Progenitor cell of endocrine pancreas (in vitro differentiated cells): ENCODE data around the gene PCDHGC4. TPM values are rescaled to one million over a fixed set of nuclear protein-coding genes. Genes with fewer than 3 reads are reported as not detected.
A peak's percentile ranks its signal among the peaks of the same experiment; 100 is the strongest.

ENCODE experiments used
- DNase-seq: peaks from one replicate; pipeline ENCODE4 v3.0.0; 2021; ENCODE audit warnings: low spot score; ENCODE audit not compliant: unreplicated experiment
- H3K27ac Mint-ChIP-seq: 2 replicates; pipeline ENCODE4 v1.8.0; 2021; ENCODE audit warnings: mild to moderate bottlenecking, moderate library complexity, mixed read lengths
- H3K27me3 Mint-ChIP-seq: 2 replicates; pipeline ENCODE4 v1.8.0; 2021; ENCODE audit warnings: mixed read lengths
- H3K36me3 Mint-ChIP-seq: 2 replicates; pipeline ENCODE4 v1.8.0; 2022; ENCODE audit warnings: mixed read lengths; ENCODE audit not compliant: insufficient read depth
- H3K4me1 Mint-ChIP-seq: 2 replicates; pipeline ENCODE4 v1.8.0; 2021; ENCODE audit warnings: low read depth, mixed read lengths
- H3K4me3 Mint-ChIP-seq: 2 replicates; pipeline ENCODE4 v1.8.0; 2021; ENCODE audit warnings: low read depth, mild to moderate bottlenecking, moderate library complexity, mixed read lengths
- H3K9me3 Mint-ChIP-seq: 2 replicates; pipeline ENCODE4 v1.8.0; 2021; ENCODE audit warnings: low read depth, mixed read lengths
- total RNA-seq: library from RNA; stranded (reverse); gene quantifications from 2 replicates; pipeline ENCODE4 v1.2.1, GENCODE V29; 2021
- TF ChIP-seq, protein P1 (sequence below): fragments of 200-600 bp; sonication (generic); IDR thresholded peaks from one replicate; pipeline ENCODE4 v1.5.0; 2021; ENCODE audit warnings: antibody characterized with exemption, mild to moderate bottlenecking; ENCODE audit not compliant: unreplicated experiment

Gene PCDHGC4
- total RNA-seq, 1 donor from 2014 or later, result 3.8 TPM

DNA sequence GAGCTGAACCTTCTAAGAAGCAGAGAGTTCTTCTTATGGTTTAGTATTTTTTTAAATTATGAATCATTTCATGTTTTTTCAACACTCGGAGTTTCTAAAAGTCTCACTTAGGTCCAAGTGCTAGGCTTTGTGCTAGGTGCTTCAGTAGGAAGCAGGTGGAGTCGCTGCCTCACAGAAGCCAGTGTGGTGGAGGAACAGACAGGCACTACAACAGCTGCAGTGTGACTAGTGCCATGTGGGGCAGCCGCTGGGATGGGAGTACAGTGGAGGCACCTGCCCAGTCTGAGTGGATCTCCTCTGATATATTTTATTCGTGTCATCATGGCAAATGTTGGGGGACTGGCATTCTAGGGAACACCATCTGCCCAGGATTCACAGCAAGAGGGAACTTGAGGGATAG is 19.4 kb downstream of the PCDHGC4 start:
- no peak for DNase-seq
- peaks cover 4% of the 10 kb centered on the region for H3K4me1 Mint-ChIP-seq
- peaks cover 3% of the 10 kb centered on the region for H3K36me3 Mint-ChIP-seq
- TF ChIP-seq, protein P1, sequence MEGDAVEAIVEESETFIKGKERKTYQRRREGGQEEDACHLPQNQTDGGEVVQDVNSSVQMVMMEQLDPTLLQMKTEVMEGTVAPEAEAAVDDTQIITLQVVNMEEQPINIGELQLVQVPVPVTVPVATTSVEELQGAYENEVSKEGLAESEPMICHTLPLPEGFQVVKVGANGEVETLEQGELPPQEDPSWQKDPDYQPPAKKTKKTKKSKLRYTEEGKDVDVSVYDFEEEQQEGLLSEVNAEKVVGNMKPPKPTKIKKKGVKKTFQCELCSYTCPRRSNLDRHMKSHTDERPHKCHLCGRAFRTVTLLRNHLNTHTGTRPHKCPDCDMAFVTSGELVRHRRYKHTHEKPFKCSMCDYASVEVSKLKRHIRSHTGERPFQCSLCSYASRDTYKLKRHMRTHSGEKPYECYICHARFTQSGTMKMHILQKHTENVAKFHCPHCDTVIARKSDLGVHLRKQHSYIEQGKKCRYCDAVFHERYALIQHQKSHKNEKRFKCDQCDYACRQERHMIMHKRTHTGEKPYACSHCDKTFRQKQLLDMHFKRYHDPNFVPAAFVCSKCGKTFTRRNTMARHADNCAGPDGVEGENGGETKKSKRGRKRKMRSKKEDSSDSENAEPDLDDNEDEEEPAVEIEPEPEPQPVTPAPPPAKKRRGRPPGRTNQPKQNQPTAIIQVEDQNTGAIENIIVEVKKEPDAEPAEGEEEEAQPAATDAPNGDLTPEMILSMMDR, result no peak
- H3K9me3 Mint-ChIP-seq, result no peaks in the 10 kb centered on the region
- H3K27me3 Mint-ChIP-seq, result no peaks in the 10 kb centered on the region
- no peak overlapping the region for H3K27ac Mint-ChIP-seq
- no peak overlapping the region for H3K4me3 Mint-ChIP-seq

DNA sequence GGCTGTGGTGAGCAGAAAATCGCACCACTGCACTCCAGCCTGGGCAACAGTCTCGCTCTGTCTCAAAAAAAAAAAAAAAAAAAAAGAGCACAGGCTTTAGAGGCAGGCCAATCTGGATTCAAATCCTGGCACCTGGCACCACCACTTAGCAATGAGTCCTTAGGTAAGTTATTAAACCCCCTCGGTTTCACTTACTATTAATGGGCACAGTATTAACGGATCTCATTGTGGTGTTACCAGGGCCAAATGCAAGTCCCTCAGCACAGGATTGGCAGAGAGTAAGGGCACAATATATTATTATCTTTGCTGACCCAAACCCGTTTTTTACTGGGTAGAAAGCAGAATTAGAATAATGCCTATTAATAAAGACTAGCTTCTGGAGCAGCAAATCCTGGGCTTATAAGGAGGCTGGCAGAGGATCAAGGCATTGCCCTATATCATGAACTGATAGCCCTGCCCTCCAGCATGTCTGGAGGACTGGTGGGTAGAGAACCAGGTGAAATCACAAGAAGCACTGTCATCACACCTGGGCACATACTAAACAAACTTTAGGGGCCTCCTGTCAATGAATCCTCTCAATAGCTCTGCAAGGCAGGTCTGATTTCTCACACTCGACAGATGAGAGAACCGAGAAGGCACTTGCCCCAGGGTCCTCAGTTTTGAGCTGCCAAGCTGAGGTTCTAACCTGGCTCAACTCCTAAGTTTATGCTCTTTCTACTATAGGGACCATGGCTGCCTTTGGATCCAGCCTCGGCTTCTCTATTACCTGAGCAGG is 21.7 kb downstream of the PCDHGC4 start:
- TF ChIP-seq, protein P1, result no peak
- Mint-ChIP-seq H3K4me3 (no peak overlapping the region), H3K9me3 (no peaks in the 10 kb centered on the region), H3K27me3 (no peaks in the 10 kb centered on the region), H3K4me1 (peaks cover 4% of the 10 kb centered on the region), H3K36me3 (peaks cover 6% of the 10 kb centered on the region), H3K27ac (no peak overlapping the region)
- no peak for DNase-seq

DNA sequence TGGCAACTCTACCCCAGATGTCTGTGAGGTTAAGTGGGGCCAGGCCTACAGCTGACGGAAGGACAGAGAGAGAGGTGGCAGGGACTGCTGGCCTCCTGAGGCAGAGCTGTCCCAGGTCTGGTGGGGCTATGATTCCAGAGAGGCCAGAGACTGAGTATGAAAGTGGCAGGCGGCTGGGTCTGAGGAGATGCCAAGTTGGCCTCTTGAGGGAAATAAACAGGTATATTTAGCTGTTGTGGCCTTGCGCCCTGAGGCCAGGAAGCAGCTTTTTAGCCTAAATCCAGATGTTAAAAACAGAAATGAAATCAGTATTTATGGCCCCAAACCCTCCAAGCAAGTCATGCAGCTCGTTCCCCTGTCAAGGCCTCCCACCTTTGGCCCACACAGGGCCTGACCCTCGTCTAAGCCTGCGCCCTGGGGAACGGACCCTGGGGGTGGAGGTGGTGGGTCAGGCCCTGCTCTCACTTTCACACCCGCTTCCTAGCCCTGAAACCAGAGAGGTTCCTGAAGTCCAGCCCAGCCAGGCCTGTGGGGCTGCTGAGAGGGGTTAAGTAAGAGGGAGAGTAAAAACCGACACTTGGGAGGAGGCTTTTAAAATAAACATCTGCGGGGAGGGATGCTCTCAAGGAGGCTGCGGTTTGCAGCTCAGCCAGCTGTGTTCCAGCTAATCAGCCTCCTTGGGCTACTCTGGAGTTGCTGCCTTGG is 22.7 kb downstream of the PCDHGC4 start:
- Mint-ChIP-seq H3K27me3 (no peaks in the 10 kb centered on the region), H3K9me3 (no peaks in the 10 kb centered on the region), H3K36me3 (peaks cover 8% of the 10 kb centered on the region), H3K27ac (peak overlapping the region; percentile 60), H3K4me3 (no peak overlapping the region), H3K4me1 (peaks cover 4% of the 10 kb centered on the region)
- TF ChIP-seq, protein P1, result no peak
- no peak for DNase-seq

DNA sequence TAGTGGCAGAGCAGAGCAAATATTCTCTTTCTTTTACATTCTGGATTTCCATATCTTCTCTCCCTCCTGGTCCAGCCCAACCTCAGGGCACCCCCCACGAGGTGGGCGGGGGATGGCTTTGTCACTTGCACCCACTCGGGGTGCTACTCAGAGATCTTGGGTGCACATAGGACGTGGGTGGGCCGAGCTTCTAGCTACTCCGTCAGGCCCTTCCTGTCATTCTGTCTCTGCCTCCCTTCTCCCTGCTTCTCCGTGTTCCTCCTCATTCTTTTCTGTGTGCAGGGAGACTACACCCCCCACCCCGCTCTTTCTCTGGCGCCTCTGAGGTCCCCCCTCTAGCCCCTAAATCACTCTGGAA is 23.6 kb downstream of the PCDHGC4 start:
- no peak overlapping the region for H3K27ac Mint-ChIP-seq
- H3K4me3 Mint-ChIP-seq, result no peak overlapping the region
- H3K4me1 Mint-ChIP-seq, result peaks cover 8% of the 10 kb centered on the region
- H3K9me3 Mint-ChIP-seq, result no peaks in the 10 kb centered on the region
- TF ChIP-seq, protein P1, result no peak
- no peaks in the 10 kb centered on the region for H3K27me3 Mint-ChIP-seq
- H3K36me3 Mint-ChIP-seq, result peaks cover 8% of the 10 kb centered on the region
- no peak for DNase-seq

DNA sequence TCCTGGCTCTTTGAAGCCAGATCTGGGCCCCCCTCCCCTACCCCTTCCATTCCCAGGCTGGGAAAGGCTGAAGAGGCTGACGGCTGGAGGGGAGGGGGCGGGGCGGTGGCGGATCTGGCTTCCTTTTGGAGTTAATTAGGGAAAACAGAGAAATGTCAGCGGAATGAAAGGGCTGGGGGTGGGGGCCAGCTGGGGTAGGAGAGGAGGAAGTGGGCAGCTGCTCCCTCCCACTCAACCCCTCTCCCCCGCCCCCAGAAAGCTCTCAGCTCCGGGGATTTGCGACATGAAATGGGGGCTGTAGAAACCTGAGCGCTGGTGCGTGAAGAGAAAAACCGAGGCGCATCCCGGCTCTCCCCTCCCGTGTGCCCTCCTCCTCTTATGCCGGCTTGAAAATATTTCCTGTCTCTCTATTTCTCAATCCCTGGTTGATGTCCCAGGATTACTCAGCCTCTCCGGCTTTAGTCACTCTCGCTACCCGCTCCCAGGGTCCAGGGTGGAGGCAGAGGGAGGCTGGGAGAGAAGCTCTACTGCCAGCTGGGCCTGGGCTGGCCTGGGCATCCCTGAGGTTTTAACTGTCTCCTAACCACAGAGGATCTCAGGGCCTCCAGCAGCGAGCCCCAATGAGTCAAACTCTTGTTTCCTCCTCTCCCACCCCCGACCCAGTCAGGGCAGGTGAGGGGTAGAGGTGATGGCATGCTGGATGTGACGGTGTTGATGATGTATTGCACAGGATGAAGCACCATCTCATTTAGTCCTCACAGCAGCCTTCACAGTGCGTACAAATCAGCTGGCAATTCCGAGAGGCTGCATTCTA is 24.2 kb downstream of the PCDHGC4 start:
- Mint-ChIP-seq H3K9me3 (no peaks in the 10 kb centered on the region), H3K4me1 (peaks cover 12% of the 10 kb centered on the region), H3K36me3 (peaks cover 8% of the 10 kb centered on the region), H3K27me3 (no peaks in the 10 kb centered on the region), H3K27ac (no peak overlapping the region), H3K4me3 (peak overlapping the region; percentile 41)
- TF ChIP-seq, protein P1, result no peak
- no peak for DNase-seq
